Daoy (cell line): ENCODE data around the gene KCNK1. TPM values are rescaled to one million over a fixed set of nuclear protein-coding genes. Genes with fewer than 3 reads are reported as not detected.
A peak's percentile ranks its signal among the peaks of the same experiment; 100 is the strongest.

Experiments used
- DNase-seq: peaks from one replicate; pipeline ENCODE4 v3.0.0-alpha.2; 2015; ENCODE audit warnings: low read depth
- total RNA-seq: library from RNA; depleted of rRNA; stranded (reverse); fragments of >200 nt; shearing (Covaris generic); gene quantifications from 2 replicates; pipeline ENCODE4 v1.2.3, GENCODE V29; 2014

KCNK1 gene
- total RNA-seq, 1 experiment from 2014 or later = 12.7 TPM

DNA sequence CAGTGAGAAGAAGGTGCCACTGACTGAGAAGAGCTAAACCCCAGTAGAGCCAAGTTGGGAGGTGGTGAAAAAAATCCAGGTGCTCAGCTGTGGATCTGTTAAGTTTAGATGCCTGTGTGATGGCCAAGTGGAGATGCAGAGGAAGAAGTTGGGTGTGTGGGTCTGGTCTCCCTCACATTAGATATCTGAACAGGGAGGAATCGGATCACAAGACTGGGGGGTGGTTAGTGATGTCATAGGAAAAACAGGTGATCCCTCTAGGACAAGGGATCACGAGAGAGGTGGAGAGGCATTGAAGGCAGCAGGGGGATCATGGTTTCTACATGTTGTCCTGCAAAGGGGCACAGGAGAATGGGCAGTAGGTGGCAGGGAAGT is 22.6 kb downstream of the KCNK1 start:
- DNase-seq = no peak

DNA sequence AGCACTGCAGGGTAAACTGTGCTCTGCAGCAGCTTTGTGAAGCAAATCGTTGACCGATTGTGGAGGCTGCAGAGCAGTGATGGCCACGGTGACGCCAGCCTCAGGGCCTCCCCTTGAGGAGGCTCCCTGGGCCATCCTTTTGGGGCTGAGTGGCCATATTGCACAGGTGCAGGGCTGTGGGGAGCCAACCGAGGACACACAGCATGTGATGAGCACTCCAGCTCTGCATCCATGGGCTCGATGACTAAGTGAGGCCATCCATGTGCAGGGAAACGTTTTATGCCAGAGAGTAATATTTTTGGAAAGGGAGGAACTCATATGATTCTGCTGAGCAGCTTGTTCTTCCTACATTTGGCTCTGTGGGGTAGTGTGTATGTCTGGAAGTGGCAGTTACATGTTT is 24.6 kb downstream of the KCNK1 start:
- no peak for DNase-seq

DNA sequence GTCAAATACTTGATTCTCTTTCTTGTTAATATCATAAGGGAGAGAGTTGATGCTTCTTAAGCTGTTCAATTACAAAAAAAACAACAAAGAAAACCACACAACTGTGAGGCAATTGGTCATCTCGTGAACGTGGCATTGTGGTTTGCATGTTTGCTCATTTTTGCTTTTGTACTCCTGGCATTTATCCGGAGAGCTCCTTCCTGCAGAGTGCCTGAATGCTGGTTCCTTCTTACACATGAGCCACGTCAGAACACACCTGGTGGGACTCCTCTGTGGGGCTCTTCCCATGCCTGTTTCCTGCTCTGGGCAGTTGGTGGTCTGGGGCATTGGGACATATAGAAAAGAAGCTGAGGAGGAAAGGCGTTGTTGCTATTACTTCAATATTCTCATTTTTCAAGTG is 25.7 kb downstream of the KCNK1 start:
- peak; percentile 53 for DNase-seq

DNA sequence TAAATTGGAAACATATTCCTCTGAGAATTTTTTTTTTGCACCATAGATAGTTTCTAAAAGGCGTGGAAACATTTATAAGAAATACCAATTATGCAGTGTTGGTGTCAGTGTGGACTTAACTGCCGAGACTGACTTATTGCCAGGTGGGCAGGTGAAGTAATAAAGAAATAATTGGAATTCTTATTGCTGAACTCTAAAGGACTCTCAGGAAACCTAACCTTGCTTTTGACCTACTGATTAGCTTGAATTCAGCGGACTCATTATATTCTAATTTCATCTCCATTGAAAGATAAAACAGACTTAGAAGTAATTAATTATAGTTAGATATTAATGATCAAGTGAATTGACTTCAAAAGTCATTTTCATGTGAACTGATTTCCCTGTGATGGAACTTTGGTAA is 26.3 kb downstream of the KCNK1 start:
- DNase-seq = no peak

DNA sequence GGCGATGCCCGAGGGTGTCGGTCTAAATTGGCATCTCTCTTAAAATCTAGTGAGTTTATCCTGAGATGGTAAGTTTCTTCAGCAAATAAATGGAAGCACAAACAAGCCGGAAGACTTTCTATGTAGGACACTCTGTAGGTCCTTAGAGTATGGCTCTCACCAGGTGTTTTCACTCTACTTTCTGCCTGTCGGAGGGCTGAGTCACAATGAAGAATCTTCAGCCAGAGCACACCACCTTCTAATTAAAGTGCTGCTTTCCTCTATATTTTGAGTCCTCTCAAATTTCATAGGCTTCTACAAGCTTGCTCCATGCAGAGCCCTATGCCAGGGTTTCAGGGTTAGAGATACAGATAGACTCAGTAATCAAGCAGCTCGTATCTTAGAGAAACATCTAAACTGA is 27.1 kb downstream of the KCNK1 start:
- peak; percentile 16 for DNase-seq

DNA sequence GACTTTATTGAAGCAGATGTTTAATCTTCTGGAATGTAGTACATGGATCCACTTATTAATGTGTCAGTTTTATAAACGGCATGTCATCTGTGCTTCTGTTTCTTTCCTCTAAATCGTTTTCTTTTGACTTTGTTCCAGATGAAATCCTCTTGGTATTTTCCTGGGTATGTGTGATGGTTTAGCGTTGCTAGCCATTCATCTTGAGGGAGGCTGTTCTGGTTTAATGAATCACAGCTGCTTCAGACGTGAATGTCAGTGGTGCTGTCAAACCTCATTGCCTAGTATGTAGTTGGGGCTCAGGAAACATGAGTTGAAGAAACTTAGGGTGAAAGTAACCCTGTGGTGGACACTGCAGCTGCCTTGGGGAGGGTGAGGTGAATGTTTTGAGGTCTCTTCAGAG is 33.2 kb downstream of the KCNK1 start:
- no peak for DNase-seq

DNA sequence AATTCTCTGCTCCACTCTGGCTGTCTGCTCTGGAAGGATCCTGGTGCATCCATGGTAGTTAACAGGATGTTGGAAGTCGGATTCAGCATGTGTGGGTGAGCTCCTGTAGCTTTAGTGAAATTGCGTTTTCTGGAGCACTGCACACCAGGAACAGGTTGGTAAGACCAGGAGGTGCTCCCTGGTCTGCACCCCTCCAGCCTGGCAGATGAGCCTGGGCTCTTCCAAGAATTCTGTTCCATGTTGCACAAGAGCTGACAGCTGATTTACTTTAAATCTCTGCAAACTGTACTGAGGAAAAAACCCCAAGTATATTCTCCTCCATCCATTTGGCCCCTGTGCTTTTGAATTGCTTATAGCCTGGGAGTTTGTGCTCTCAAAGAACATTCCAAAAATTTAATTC is 33.7 kb downstream of the KCNK1 start:
- DNase-seq = no peak

DNA sequence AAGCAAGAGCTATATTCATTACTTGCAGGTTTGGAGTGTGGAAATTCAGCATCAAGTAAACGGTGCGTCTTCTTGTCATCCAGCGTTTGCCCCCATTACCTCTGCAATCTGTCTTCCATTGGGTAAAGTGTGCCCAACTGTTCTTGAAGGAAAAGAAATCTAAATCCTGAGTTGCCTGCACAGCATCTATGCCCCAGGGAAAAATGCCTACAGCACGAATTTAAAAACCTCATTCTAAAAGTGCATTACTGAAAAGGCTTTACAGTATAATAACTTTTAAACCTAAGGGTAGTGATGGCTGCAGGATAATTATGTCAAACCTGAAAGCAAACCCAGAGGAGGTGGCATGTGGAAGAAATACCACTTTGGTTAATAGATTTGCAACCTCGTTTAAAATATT is 37.2 kb downstream of the KCNK1 start:
- DNase-seq = no peak

DNA sequence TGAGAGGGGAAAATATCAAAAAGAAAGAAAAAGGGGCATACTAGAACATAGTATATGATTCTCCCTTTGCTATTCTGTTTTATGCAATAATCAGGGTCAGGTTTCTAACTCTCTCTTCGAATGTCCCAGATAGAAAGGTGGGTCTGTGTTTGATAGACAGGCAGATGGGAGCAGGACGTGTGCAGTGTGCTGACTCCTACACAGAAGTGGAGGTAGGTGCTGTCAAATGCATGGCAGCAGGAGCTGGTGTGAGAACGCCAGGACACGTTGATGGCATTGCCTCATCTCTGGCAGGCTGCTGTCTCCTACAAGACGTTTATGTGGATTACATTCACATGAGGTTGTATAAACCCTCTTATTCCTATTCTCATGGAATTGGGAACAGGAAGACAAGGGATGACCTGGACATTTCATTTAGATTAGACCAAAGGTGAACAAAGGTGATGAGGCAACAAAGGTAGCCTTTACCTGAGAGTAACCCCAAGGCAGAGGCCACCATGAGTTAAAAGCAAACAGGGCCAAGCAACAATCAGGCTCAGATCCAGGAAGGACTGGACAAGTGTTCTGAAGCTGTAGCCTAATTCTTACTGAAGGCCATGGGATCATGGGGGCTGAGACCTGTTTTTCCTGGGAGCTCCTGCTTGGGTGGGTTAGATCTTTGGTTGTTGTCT is 37.8 kb downstream of the KCNK1 start:
- no peak for DNase-seq

DNA sequence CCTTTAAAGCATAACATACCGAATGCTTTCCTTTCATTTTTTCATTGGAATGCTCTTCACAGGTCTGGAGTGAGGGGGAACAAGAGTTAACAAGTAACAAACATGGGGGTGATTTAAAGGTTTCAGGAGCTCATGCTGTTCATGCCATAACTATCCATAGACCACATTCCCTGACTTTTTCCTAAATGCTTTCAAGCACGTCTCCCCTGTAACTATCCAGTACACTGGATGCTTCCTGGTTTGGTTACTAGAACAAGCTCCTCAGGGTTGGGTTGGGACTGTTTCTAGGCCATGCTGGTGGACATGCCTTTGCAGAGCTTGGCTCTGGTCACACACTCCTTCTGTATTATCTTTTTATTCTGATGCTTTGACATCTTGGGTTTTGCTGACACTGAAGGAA is 38.6 kb downstream of the KCNK1 start:
- no peak for DNase-seq

DNA sequence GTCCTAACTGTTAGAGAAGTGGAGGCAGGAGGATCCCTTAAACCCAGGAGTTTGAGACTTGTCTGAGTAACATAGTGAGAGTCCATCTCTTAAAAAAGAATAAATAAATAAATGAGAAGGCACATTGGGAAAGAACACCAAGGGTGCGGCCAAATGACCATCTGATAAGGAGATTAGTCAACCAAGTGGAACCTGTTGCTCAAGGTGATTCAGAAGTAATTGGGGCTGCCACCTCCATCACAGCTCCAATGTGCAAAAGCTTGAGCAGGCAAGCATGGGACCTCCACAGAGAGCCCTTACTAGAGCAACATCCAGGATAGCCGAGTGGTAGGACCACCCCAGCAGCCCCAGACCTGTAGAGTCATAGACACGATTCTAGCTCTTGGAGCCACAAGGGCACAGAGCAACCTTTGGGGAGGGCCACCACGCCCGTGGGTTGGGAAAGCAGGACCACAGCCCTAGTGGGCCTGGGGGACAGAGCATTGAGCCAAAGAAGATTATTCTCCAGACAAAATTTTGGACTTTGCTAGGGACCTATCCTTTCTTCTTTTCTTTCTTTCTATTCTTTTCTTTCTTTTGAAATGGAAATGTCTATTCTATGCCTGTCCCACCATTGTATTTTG is 40.9 kb downstream of the KCNK1 start:
- DNase-seq = peak; percentile 52

DNA sequence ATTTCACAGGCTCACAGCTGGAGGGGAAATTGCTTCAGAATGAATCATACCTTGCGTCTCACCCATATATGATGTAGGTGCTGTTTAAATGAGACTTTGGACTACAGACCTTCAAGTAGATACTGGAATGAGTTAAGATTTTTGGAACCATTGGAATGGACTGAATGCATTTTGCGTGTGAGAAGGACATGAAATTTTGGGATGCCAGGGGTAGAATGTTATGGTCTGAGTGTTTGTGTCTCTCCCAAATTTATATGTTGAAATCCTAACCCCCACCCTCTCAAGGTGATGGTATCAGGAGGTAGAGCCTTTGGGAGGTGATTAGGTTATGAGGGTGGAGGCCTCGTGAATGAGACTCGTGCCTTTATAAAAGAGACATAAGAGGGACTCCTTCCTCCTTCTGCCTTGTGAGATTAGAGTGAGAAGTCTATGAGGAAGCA is 41.4 kb downstream of the KCNK1 start:
- peak; percentile 43 for DNase-seq

DNA sequence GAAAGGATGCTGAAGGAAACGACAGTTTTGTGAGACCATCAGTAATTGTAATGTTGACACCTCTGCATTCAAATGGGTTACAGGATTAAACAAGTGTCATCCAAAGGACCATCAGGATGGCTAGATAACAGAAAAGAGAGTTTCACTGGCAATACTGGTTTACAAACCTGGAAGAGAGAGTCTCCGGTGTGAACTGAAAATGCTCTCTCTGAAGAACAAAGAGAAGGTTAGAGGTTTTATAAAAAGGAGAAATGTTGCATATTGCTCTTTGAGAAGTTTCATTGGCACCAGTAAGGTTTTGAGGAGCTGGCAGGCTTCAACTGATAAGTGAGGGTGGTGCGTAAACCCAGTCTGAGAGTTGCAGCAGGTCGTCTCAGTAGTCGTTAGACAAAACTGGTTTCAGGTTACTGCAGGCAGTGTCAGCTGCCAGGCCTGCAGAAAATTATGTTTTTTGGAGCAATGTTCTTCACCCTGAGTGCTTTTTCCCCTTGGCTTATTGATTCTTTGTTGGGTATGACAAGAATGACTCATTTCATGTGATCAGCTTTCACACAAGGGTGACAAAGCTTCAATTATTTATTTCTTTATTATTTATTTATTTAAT is 42.2 kb downstream of the KCNK1 start:
- no peak for DNase-seq

DNA sequence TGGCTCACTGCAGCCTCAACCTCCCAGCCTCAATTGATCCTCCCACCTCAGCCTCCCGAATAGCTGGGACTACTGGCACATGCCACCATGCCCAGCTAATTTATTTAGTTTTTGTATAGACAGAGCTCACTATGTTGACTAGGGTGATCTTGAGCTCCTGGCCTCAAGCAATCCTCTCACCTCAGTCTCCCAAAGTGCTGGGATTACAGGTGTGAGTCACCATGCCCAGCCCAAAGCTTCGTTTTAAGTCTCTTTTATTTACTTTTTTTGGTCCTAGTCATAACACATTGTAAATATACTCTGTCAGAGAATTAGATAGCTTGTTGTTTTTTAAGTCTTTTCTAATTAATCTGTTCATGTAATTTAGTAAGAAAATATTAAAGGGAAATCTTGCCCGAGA is 42.8 kb downstream of the KCNK1 start:
- peak; percentile 28 for DNase-seq

DNA sequence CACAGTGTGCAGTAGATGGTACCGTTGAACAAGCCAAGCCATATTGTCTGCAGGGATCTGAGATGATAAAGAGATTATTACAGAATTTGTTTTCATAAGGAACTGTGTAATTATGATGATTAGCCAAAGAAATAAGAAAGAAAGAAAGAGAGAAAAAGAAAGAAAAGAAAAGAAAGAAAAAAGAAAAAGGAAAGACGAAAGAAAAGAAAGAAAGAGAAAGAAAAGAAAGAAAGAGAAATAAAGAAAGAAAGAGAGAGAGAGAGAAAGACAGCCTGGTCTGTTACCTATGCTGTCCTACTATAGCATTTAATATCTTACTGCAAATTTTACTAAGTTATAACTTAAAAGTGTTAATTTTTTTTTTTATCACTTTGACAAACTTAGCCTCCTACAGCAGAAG is 43.6 kb downstream of the KCNK1 start:
- DNase-seq = no peak

DNA sequence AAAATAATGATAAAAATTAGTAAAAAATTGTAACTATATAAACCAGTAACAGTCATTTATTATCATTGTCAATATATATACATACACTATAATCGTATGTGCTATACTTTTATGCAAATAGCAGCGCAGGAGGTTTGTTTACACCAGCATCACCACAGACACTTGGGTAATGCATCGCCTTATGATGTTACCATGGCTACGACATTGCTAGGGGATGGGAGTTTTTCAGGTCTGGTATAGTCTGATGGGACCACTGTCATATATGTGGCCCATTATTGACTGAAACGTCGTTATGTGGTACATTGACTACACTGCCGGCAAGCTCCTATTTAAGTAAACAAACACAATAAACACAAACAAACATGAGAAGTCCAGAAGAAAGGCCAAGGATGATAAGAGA is 45.6 kb downstream of the KCNK1 start:
- no peak for DNase-seq

DNA sequence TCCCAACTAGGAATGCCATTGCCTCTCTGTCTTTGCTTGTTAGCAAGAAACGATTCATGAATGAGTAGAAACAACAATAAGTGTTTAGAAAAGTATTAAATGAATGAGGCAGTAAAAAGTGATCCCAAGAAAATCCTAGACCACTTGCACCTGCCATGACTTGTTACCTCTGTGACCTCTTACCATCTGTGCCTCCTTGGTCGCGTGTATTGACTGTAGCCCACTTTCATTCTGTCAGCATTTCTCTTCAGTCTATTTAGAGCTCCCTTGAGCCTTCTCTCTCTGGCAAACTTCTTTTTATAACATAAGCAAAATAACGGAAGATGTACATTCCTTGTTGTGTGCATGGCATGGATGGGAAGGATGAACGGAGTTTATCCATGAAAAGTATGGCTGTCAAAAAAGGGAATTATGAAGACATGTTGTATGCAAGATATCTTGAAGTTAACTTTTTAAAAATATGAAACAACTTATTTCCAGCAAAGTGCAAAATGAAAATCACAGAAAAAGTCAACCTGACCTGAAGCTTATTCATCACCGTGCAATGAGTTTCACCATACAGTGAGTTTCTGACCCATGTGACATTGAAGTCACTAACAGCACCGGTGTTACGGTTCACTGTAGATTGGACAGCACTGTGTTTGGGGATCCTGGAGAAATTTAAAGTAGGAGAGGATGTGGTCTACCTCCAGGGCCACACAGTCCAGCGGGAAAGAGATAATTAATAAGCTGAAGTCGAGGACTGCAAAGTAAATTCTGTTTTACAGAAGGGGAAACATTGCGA is 47.7 kb downstream of the KCNK1 start:
- DNase-seq = no peak

DNA sequence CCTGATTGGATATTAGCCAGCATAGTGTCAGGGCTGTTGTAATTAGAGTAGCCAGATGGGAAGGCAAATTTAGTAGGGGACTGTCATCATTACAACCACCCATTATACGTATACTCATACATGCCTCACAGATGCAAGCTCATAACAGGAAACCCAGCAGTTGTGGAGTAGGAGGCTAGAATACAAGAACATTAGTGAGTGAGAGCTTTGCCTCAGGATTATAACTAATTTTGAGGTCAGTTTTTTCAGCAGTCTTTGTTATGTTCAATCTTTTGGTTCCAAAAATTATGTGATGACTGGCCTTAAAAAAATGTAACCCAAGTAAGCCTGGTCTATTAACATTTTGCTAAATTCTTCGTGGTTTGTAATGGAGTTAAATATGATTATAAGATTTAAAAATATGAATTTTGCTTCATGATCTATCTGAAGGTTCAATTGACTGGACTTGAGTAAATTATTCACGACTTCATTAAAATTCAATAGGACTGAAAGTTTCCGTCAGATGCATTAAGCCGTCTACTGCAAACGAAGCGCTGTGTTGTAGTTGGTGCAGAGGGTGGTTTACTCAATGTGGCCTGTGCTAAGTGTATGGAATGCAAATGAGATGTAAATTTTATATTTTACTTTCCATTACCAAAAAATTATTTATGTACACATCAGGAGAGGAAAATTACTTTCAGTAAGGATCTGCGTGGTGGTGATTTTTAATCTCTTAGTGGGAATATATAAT is 48.8 kb downstream of the KCNK1 start:
- peak; percentile 13 for DNase-seq

DNA sequence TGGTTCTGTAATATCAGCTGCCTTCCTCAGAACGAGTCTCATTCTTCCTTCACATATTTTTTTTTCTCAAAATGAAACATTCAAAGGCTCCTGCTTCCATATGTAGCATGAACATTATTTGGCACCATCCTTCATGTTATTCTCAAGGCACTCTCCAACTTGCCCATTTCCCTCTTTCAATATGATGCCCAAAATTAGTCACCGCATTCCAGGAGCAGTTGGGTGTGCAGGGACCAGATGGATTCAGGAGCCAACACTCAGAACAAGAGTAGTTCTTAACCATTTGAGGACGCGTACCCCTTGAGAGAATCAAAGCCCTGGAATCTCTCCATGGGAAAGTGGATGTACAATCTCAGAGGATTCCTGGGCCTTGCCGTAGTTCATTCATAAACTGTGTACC is 50.3 kb downstream of the KCNK1 start:
- DNase-seq = peak; percentile 23

DNA sequence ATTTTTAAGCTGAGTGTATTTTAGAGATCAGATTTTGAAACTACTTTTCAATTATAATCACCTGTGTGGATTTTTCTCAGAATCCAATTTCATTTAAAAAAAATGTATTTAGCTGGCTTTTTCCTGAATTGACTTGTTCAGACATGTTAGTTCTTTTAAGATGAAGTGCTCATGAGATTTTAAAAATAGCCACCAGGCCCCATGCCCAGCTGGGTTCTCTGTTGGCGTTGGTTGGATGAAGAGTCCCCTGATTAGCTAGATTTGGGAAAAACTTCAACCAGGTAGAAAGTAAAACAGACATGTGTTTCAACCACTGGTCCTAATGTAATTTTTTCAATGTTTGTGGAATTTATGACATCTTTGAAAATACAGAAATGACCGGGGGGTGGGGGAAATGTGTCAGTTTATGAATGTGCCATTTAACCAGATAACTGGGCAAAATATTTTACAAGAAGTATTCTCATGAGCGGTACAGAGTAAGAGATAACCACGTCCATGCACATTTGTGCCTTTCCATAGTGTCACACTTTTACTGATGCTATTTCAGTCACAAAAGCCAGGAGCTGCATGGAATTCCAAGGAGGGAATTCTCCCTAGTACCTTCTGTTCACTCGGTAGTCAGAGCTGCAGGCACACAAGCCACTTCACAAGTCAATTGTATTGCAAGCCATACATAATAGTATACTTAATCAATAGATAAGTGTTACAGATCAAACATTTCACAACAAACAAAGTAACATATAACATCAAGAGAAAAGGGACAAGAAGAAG is 51.1 kb downstream of the KCNK1 start:
- no peak for DNase-seq

DNA sequence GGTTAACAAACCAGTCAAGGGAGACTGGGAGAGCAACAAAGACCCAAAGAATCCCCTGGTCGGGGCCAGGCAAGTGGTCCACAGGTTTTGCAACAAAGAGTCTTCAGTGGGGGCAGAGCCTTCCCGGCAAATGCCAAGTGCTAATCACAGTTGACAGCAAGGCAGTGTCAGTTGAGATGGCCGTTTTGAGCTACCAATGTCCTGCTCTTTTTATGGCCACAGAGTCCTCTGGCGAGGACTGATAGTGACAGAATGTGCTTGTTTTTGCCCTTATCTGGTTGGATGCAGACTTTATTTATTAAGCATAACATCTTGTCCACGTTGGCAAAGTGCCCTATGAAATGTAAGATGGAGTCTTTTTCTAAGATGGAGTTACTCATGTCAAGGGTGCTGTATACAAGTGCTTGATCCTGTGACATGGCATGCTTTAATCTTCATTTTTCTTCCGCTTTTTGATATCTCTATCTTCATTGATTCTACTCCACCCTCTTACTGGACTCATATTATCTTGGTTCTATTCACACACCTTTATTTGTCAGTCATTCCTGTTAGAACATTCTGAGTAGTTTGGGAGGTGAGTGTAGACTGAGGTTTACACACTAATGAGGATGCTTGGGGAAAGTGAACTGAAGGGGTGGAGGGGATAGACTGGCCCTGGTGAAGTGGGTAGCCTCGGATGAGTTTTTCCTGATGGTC is 51.8 kb downstream of the KCNK1 start:
- DNase-seq = no peak
